ENCODE results near the gene TPCN1.

TPCN1 gene

GRCh38 chr12:113347107-113347506, 125.8 kb downstream of the TPCN1 start:
- H3K9me3 ChIP-seq (replicated peaks in 1 of 11): no peaks in the 10 kb centered on the region
- H3K4me2 ChIP-seq: no peak overlapping the region
- TF ChIP-seq Cebpa-rat (IDR thresholded peaks at IDR 0.05): no peak
- no peaks in the 10 kb centered on the region for H3K36me3 ChIP-seq
- H3K9ac ChIP-seq: no peak overlapping the region
- H3K27ac ChIP-seq: no peak overlapping the region
- H3K27me3 ChIP-seq: no peaks in the 10 kb centered on the region
- no peaks in the 10 kb centered on the region for H4K20me1 ChIP-seq
- no peak overlapping the region for H3K4me3 ChIP-seq
- peaks cover 0 to 3% (median 0%) of the 10 kb centered on the region in 10 experiments; a peak in 1 of 20 replicates for H3K4me1 ChIP-seq

GRCh38 chr12:113347892-113348291, 126.6 kb downstream of the TPCN1 start:
- Histone ChIP-seq H3K9ac (no peak overlapping the region), H3K4me2 (no peak overlapping the region), H3K9me3 (replicated peaks in 1 of 11) (no peaks in the 10 kb centered on the region), H3K4me3 (no peak overlapping the region), H4K20me1 (no peaks in the 10 kb centered on the region), H3K27me3 (no peaks in the 10 kb centered on the region), H3K36me3 (no peaks in the 10 kb centered on the region), H3K27ac (no peak overlapping the region), H3K4me1 (peaks cover 0 to 3% (median 0%) of the 10 kb centered on the region in 10 experiments; a peak in 1 of 20 replicates)
- TF ChIP-seq Cebpa-rat (IDR thresholded peaks at IDR 0.05): no peak

All from BLaER1 treated with 17β-estradiol and CSF1 and Interleukin-3, amounts not matched to agents 10 nM and 100 nM (cell line).